B cell (primary cell): ENCODE results near the gene AADAC.

Experiments used
- CTCF ChIP-seq: fragments of 200-600 bp; IDR thresholded peaks from one replicate; pipeline ENCODE4 v1.8.0; 2022; ENCODE audit warnings: antibody characterized with exemption, mild to moderate bottlenecking
- EZH2 ChIP-seq: IDR thresholded peaks from 2 replicates; pipeline ENCODE4 v1.6.1; 2012; ENCODE audit warnings: borderline replicate concordance, low read depth, mild to moderate bottlenecking, moderate library complexity, low read length; ENCODE audit not compliant: insufficient read depth, poor library complexity, severe bottlenecking

- TF ChIP-seq CTCF (no peak), EZH2 (no peak)
Measured at GRCh38 chr3:151856118-151856517, 42.2 kb downstream of the AADAC start.
